Fibroblast of lung (primary cell): Measurements from ENCODE around the gene RBM12. TPM values are rescaled to one million over a fixed set of nuclear protein-coding genes. Genes with fewer than 3 reads are reported as not detected.
"Not testable (repeated sequence)": the region's sequence is repeated elsewhere in the genome, so short reads cannot be mapped to it uniquely, and the experiment has no call there.

ENCODE experiments used
- DNase-seq, 2 donors: peaks; one replicate each; pipeline versions ENCODE4 v3.0.0 to v3.0.0-alpha.2; 2010; ENCODE audit warnings: low read depth in 2 of 2
- H2AFZ ChIP-seq: 2 replicates; pipeline ENCODE4 v1.5.1; 2012; ENCODE audit warnings: low read length, control low read depth, inconsistent platforms
- H3K27ac ChIP-seq: 2 replicates; pipeline ENCODE4 v1.5.1; 2011; ENCODE audit warnings: low read length, control low read depth; ENCODE audit not compliant: insufficient read depth
- H3K27me3 ChIP-seq: 2 replicates; pipeline ENCODE4 v1.5.1; 2011; ENCODE audit warnings: mild to moderate bottlenecking, low read length; ENCODE audit not compliant: control insufficient read depth, insufficient read depth
- H3K36me3 ChIP-seq: 2 replicates; pipeline ENCODE4 v1.5.1; 2011; ENCODE audit warnings: low read length; ENCODE audit not compliant: control insufficient read depth, insufficient read depth
- H3K4me1 ChIP-seq: 2 replicates; pipeline ENCODE4 v1.5.1; 2011; ENCODE audit warnings: low read length; ENCODE audit not compliant: control insufficient read depth, insufficient read depth; ENCODE audit errors: extremely low read depth
- H3K4me2 ChIP-seq: 2 replicates; pipeline ENCODE4 v1.5.1; 2011; ENCODE audit warnings: low read length, control low read depth; ENCODE audit not compliant: insufficient read depth; ENCODE audit errors: extremely low read depth
- H3K4me3 ChIP-seq, 4 experiments: fragments of 200-600 bp in 1 of 4; sonication (generic) in 1 of 4; replicated peaks in 1 of 4; 2 replicates each; pipeline ENCODE4 v1.5.1; 2011 to 2016; ENCODE audit warnings: low read length in 4 of 4, low read depth in 3 of 4, mild to moderate bottlenecking in 3 of 4, control low read depth in 2 of 4, inconsistent platforms in 1 of 4, mixed read lengths in 1 of 4; ENCODE audit not compliant: insufficient read depth in 1 of 4; ENCODE audit errors: control extremely low read depth in 1 of 4
- H3K79me2 ChIP-seq: 2 replicates; pipeline ENCODE4 v1.5.1; 2012; ENCODE audit warnings: mild to moderate bottlenecking, low read length, inconsistent platforms; ENCODE audit not compliant: control insufficient read depth, insufficient read depth
- H3K9ac ChIP-seq: 2 replicates; pipeline ENCODE4 v1.5.1; 2011; ENCODE audit warnings: mild to moderate bottlenecking, low read length, control low read depth; ENCODE audit not compliant: insufficient read depth
- H3K9me3 ChIP-seq: 2 replicates; pipeline ENCODE4 v1.5.1; 2012; ENCODE audit warnings: low read depth, low read length; ENCODE audit not compliant: control insufficient read depth, insufficient read depth
- H4K20me1 ChIP-seq: 2 replicates; pipeline ENCODE4 v1.5.1; 2011; ENCODE audit warnings: low read length; ENCODE audit not compliant: control insufficient read depth, insufficient read depth; ENCODE audit errors: extremely low read depth
- CTCF ChIP-seq, 2 donors: IDR thresholded peaks in 1 of 2; conservative IDR thresholded peaks in 1 of 2; 1 replicate in 1 of 2; 2 replicates in 1 of 2; pipeline ENCODE4 v1.5.1; 2011 to 2012; ENCODE audit warnings: low read length in 2 of 2, control low read depth in 1 of 2, inconsistent platforms in 1 of 2, low read depth in 1 of 2, mild to moderate bottlenecking in 1 of 2
- EZH2 ChIP-seq: IDR thresholded peaks from 2 replicates; pipeline ENCODE4 v1.5.1; 2012; ENCODE audit warnings: low read length, control low read depth, mild to moderate bottlenecking; ENCODE audit errors: missing control alignments
- polyA plus RNA-seq, 2 donors: library from polyadenylated mRNA; depleted of rRNA in 1 of 2; stranded (reverse) in 1 of 2; unstranded in 1 of 2; fragments of >200 nt; gene quantifications; 2 replicates each; pipeline ENCODE4 v1.2.1, GENCODE V29; 2011 to 2012; ENCODE audit warnings: missing spikeins in 1 of 2
- total RNA-seq: library from RNA; depleted of rRNA; stranded (reverse); fragments of >200 nt; gene quantifications from 2 replicates; pipeline ENCODE4 v1.2.1, GENCODE V29; 2014

RBM12 gene
- total and polyA plus RNA-seq, 2 donors (not counting 1 experiment from before 2014, with no cell fraction given): 29.9 to 109 TPM

GRCh38 chr20:35690265-35690664 is 25.6 kb upstream of the RBM12 start:
- Histone ChIP-seq H3K4me1 (no peaks in the 10 kb centered on the region), H3K9me3 (no peaks in the 10 kb centered on the region), H4K20me1 (no peaks in the 10 kb centered on the region), H3K27me3 (no peaks in the 10 kb centered on the region), H3K9ac (no peak overlapping the region), H2AFZ (no peak overlapping the region), H3K4me3 (no peak overlapping the region), H3K27ac (no peak overlapping the region), H3K36me3 (peaks cover 3% of the 10 kb centered on the region), H3K79me2 (no peaks in the 10 kb centered on the region), H3K4me2 (no peak overlapping the region)
- DNase-seq: no peak
- TF ChIP-seq CTCF (conservative IDR thresholded peaks at IDR 0.05 in 1 of 2, IDR thresholded peaks at IDR 0.05 in 1 of 2; ENCODE audit: low read depth in 1 of 2, low read length in 2 of 2) (no peak), EZH2 (no peak)

GRCh38 chr20:35686872-35687271 is 22.2 kb upstream of the RBM12 start:
- peak in 1 of 2 donors; percentile 27 for TF ChIP-seq CTCF (conservative IDR thresholded peaks at IDR 0.05 in 1 of 2, IDR thresholded peaks at IDR 0.05 in 1 of 2; ENCODE audit: low read depth in 1 of 2, low read length in 2 of 2)
- DNase-seq, H3K9me3 ChIP-seq, H4K20me1 ChIP-seq, H3K9ac ChIP-seq, H3K4me2 ChIP-seq, H3K4me3 ChIP-seq, H2AFZ ChIP-seq, H3K4me1 ChIP-seq, H3K36me3 ChIP-seq, H3K27ac ChIP-seq, H3K27me3 ChIP-seq, H3K79me2 ChIP-seq: not testable (repeated sequence)

GRCh38 chr20:35685368-35685767 is 20.7 kb upstream of the RBM12 start:
- not testable (repeated sequence) for H3K27ac ChIP-seq, H3K4me2 ChIP-seq, H3K4me1 ChIP-seq, H3K36me3 ChIP-seq, H3K27me3 ChIP-seq, H3K9me3 ChIP-seq, H2AFZ ChIP-seq, H3K4me3 ChIP-seq, H4K20me1 ChIP-seq, H3K79me2 ChIP-seq, DNase-seq, H3K9ac ChIP-seq

DNA sequence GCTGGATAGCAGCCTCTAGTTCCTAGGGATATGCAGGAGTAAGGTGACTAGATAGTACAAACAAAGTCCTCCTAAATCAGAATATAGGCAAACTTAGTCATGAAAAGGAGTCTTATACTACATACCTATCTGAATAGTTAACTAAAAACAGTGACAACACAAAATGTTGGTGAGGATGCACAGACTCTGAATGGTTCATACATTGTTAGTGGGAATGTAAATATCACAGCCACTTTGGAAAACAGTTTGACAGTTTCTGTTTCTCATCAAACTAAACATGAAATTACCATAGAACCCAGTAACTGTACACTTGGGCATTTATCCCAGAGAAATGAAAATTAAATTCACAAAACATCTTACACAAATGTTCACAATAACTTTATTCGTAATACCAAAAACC is 17.3 kb upstream of the RBM12 start:
- no peak for DNase-seq
- Histone ChIP-seq H3K4me1 (no peaks in the 10 kb centered on the region), H3K27me3 (no peaks in the 10 kb centered on the region), H3K4me3 (no peak overlapping the region), H3K9me3 (no peaks in the 10 kb centered on the region), H3K4me2 (no peak overlapping the region), H2AFZ (no peak overlapping the region), H3K9ac (no peak overlapping the region), H3K79me2 (no peaks in the 10 kb centered on the region), H3K27ac (no peak overlapping the region), H3K36me3 (no peaks in the 10 kb centered on the region), H4K20me1 (no peaks in the 10 kb centered on the region)
- TF ChIP-seq CTCF (conservative IDR thresholded peaks at IDR 0.05 in 1 of 2, IDR thresholded peaks at IDR 0.05 in 1 of 2; ENCODE audit: low read depth in 1 of 2, low read length in 2 of 2): no peak
- no peak for TF ChIP-seq EZH2
